Effector memory CD8-positive, alpha-beta T cell (primary cell): Measurements from ENCODE around the gene CMYA5.

ENCODE experiments used
- ATAC-seq: fragments of 150-1000 bp; cut with Tn5 transposase; replicated peaks from 2 replicates; pipeline ENCODE4 v1.10.0; 2021; ENCODE audit warnings: mild to moderate bottlenecking, moderate library complexity
- DNase-seq, 3 experiments: peaks; one replicate each; pipeline ENCODE4 v3.0.0; 2021
- H3K27ac Mint-ChIP-seq, 2 donors: one replicate each; pipeline ENCODE4 v1.8.0; 2022; ENCODE audit warnings: mild to moderate bottlenecking in 2 of 2, mixed read lengths in 2 of 2, moderate library complexity in 2 of 2
- H3K27me3 Mint-ChIP-seq, 2 donors: one replicate each; pipeline ENCODE4 v1.8.0; 2022; ENCODE audit warnings: mixed read lengths in 2 of 2
- H3K36me3 Mint-ChIP-seq: one replicate; pipeline ENCODE4 v1.8.0; 2022; ENCODE audit warnings: mild to moderate bottlenecking, moderate library complexity, mixed read lengths; ENCODE audit not compliant: insufficient read depth
- H3K4me1 Mint-ChIP-seq, 2 donors: one replicate each; pipeline ENCODE4 v1.8.0; 2022; ENCODE audit warnings: low read depth in 2 of 2, mixed read lengths in 2 of 2
- H3K4me3 Mint-ChIP-seq, 2 donors: one replicate each; pipeline ENCODE4 v1.8.0; 2022; ENCODE audit warnings: mild to moderate bottlenecking in 2 of 2, mixed read lengths in 2 of 2, moderate library complexity in 2 of 2
- H3K9me3 Mint-ChIP-seq, 2 donors: one replicate each; pipeline ENCODE4 v1.8.0; 2022; ENCODE audit warnings: mixed read lengths in 2 of 2

Gene CMYA5

GRCh38 chr5:79798893-79799590 lies 109.4 kb downstream of the CMYA5 start:
- DNase-seq (no peak), ATAC-seq (no peak)
- no peak overlapping the region for H3K4me3 Mint-ChIP-seq

GRCh38 chr5:79800979-79801827 lies 111.6 kb downstream of the CMYA5 start:
- DNase-seq (no peak), ATAC-seq (no peak)
- H3K9me3 Mint-ChIP-seq = no peaks in the 10 kb centered on the region
- no peak overlapping the region for H3K4me3 Mint-ChIP-seq
- peaks cover 0 to 10% of the 10 kb centered on the region in 2 donors for H3K27me3 Mint-ChIP-seq
- no peaks in the 10 kb centered on the region for H3K36me3 Mint-ChIP-seq
- H3K27ac Mint-ChIP-seq = no peak overlapping the region
- peaks cover 0 to 6% of the 10 kb centered on the region in 2 donors for H3K4me1 Mint-ChIP-seq

More at GRCh38 chr5:79798893-79799590, 109.4 kb downstream of the CMYA5 start:
- Mint-ChIP-seq H3K27me3 (peaks cover 0 to 16% of the 10 kb centered on the region in 2 donors), H3K27ac (no peak overlapping the region), H3K4me1 (peaks cover 0 to 6% of the 10 kb centered on the region in 2 donors), H3K36me3 (no peaks in the 10 kb centered on the region), H3K9me3 (no peaks in the 10 kb centered on the region)

- DNase-seq = no peak
- no peak for ATAC-seq
- Mint-ChIP-seq H3K9me3 (no peaks in the 10 kb centered on the region), H3K27ac (no peak overlapping the region), H3K4me3 (no peak overlapping the region), H3K36me3 (no peaks in the 10 kb centered on the region), H3K27me3 (peaks cover 0 to 10% of the 10 kb centered on the region in 2 donors), H3K4me1 (peaks cover 0 to 6% of the 10 kb centered on the region in 2 donors)
Observed at GRCh38 chr5:79802406-79802805, 112.8 kb downstream of the CMYA5 start.

- Mint-ChIP-seq H3K27ac (no peak overlapping the region), H3K9me3 (no peaks in the 10 kb centered on the region), H3K36me3 (no peaks in the 10 kb centered on the region), H3K27me3 (peaks cover 0 to 5% of the 10 kb centered on the region in 2 donors), H3K4me3 (no peak overlapping the region), H3K4me1 (peaks cover 0 to 6% of the 10 kb centered on the region in 2 donors)
- no peak for DNase-seq
- no peak for ATAC-seq
Observed at GRCh38 chr5:79803007-79803406, 113.4 kb downstream of the CMYA5 start.

GRCh38 chr5:79806741-79807140 lies 117.1 kb downstream of the CMYA5 start:
- Mint-ChIP-seq H3K4me1 (peaks cover 0 to 3% of the 10 kb centered on the region in 2 donors), H3K36me3 (no peaks in the 10 kb centered on the region), H3K27ac (no peak overlapping the region), H3K9me3 (no peaks in the 10 kb centered on the region), H3K4me3 (no peak overlapping the region), H3K27me3 (no peaks in the 10 kb centered on the region)
- DNase-seq (no peak), ATAC-seq (no peak)

- no peak for ATAC-seq
- Mint-ChIP-seq H3K9me3 (no peaks in the 10 kb centered on the region), H3K27ac (no peak overlapping the region), H3K27me3 (peaks cover 1 to 3% of the 10 kb centered on the region in 2 donors), H3K4me3 (no peak overlapping the region), H3K36me3 (no peaks in the 10 kb centered on the region), H3K4me1 (no peaks in the 10 kb centered on the region)
- DNase-seq = no peak
Observed at GRCh38 chr5:79809743-79810142, 120.1 kb downstream of the CMYA5 start.

- peaks cover 12 to 16% of the 10 kb centered on the region in 2 donors for H3K27me3 Mint-ChIP-seq
Observed at GRCh38 chr5:79811081-79811480, 121.4 kb downstream of the CMYA5 start.

GRCh38 chr5:79811904-79812303 lies 122.3 kb downstream of the CMYA5 start:
- no peak for ATAC-seq
- H3K27me3 Mint-ChIP-seq = peaks cover 17 to 24% of the 10 kb centered on the region in 2 donors
- no peaks in the 10 kb centered on the region for H3K4me1 Mint-ChIP-seq

More at GRCh38 chr5:79811081-79811480, 121.4 kb downstream of the CMYA5 start:
- H3K36me3 Mint-ChIP-seq = no peaks in the 10 kb centered on the region
- H3K9me3 Mint-ChIP-seq = no peaks in the 10 kb centered on the region
- no peaks in the 10 kb centered on the region for H3K4me1 Mint-ChIP-seq
- H3K27ac Mint-ChIP-seq = no peak overlapping the region
- no peak for DNase-seq
- ATAC-seq = no peak
- no peak overlapping the region for H3K4me3 Mint-ChIP-seq

GRCh38 chr5:79814699-79815098 lies 125.1 kb downstream of the CMYA5 start:
- Mint-ChIP-seq H3K36me3 (no peaks in the 10 kb centered on the region), H3K27me3 (peaks cover 29 to 36% of the 10 kb centered on the region in 2 donors), H3K27ac (no peak overlapping the region), H3K4me1 (no peaks in the 10 kb centered on the region), H3K9me3 (peaks cover 0 to 9% of the 10 kb centered on the region in 2 donors), H3K4me3 (no peak overlapping the region)
- DNase-seq (no peak), ATAC-seq (no peak)

More at GRCh38 chr5:79811904-79812303, 122.3 kb downstream of the CMYA5 start:
- no peak overlapping the region for H3K27ac Mint-ChIP-seq
- DNase-seq = no peak
- H3K9me3 Mint-ChIP-seq = no peaks in the 10 kb centered on the region
- no peaks in the 10 kb centered on the region for H3K36me3 Mint-ChIP-seq
- no peak overlapping the region for H3K4me3 Mint-ChIP-seq

GRCh38 chr5:79816014-79816413 lies 126.4 kb downstream of the CMYA5 start:
- Mint-ChIP-seq H3K4me3 (no peak overlapping the region), H3K27ac (no peak overlapping the region), H3K36me3 (no peaks in the 10 kb centered on the region)

GRCh38 chr5:79820648-79821047 lies 131.0 kb downstream of the CMYA5 start:
- Mint-ChIP-seq H3K9me3 (peaks cover 0 to 16% of the 10 kb centered on the region in 2 donors), H3K27me3 (peaks cover 38 to 53% of the 10 kb centered on the region in 2 donors), H3K4me3 (no peak overlapping the region), H3K4me1 (no peaks in the 10 kb centered on the region), H3K36me3 (no peaks in the 10 kb centered on the region), H3K27ac (no peak overlapping the region)
- DNase-seq = no peak
- ATAC-seq = no peak

More at GRCh38 chr5:79816014-79816413, 126.4 kb downstream of the CMYA5 start:
- peaks cover 0 to 16% of the 10 kb centered on the region in 2 donors for H3K9me3 Mint-ChIP-seq
- H3K4me1 Mint-ChIP-seq = no peaks in the 10 kb centered on the region
- H3K27me3 Mint-ChIP-seq = peaks cover 29 to 47% of the 10 kb centered on the region in 2 donors
- DNase-seq = no peak
- ATAC-seq = no peak

- no peak overlapping the region for H3K27ac Mint-ChIP-seq
- ATAC-seq (no peak), DNase-seq (no peak)
- H3K4me3 Mint-ChIP-seq = no peak overlapping the region
- H3K36me3 Mint-ChIP-seq = no peaks in the 10 kb centered on the region
- H3K27me3 Mint-ChIP-seq = peaks cover 30 to 39% of the 10 kb centered on the region in 2 donors
- peaks cover 0 to 7% of the 10 kb centered on the region in 2 donors for H3K9me3 Mint-ChIP-seq
- no peaks in the 10 kb centered on the region for H3K4me1 Mint-ChIP-seq
Observed at GRCh38 chr5:79824444-79824843, 134.8 kb downstream of the CMYA5 start.

- no peak for DNase-seq
- peaks cover 3% of the 10 kb centered on the region for H3K36me3 Mint-ChIP-seq
- H3K4me1 Mint-ChIP-seq = no peaks in the 10 kb centered on the region
- H3K9me3 Mint-ChIP-seq = no peaks in the 10 kb centered on the region
- no peak for ATAC-seq
- H3K4me3 Mint-ChIP-seq = no peak overlapping the region
- no peak overlapping the region for H3K27ac Mint-ChIP-seq
- peaks cover 41 to 43% of the 10 kb centered on the region in 2 donors for H3K27me3 Mint-ChIP-seq
Observed at GRCh38 chr5:79825802-79826201, 136.2 kb downstream of the CMYA5 start.
